HL-60 (cell line): ENCODE measurements around the gene MYO3B.

Experiments used
- GABPA ChIP-seq: IDR thresholded peaks from 2 replicates; pipeline ENCODE4 v1.6.1; 2012; ENCODE audit warnings: low read depth
- POLR2AphosphoS5 ChIP-seq: IDR thresholded peaks from 2 replicates; pipeline ENCODE4 v1.6.1; 2012; ENCODE audit warnings: low read depth
- TF ChIP-seq, protein P1 (sequence below): IDR thresholded peaks from one replicate; pipeline ENCODE4 v1.5.1; 2011; ENCODE audit warnings: low read length, control low read depth, inconsistent platforms; ENCODE audit not compliant: insufficient read depth

DNA sequence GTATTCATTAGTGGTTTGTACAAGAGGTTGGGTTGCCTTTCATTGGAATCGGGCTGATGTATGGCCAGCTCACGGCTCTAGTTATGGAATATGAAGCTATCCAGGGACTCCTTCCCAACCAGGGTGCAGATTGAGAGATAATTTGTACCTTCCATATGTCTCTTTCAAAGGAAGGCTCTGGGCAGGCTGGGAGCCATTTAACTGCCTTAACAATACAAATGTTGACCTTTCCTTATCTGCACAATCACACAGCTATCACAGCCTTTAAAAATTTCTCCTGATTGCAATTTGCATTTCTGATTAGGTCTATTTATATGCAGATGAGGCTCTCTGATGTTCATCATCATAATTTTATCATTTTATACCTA lies 58.7 kb downstream of the MYO3B start:
- TF ChIP-seq, protein P1, sequence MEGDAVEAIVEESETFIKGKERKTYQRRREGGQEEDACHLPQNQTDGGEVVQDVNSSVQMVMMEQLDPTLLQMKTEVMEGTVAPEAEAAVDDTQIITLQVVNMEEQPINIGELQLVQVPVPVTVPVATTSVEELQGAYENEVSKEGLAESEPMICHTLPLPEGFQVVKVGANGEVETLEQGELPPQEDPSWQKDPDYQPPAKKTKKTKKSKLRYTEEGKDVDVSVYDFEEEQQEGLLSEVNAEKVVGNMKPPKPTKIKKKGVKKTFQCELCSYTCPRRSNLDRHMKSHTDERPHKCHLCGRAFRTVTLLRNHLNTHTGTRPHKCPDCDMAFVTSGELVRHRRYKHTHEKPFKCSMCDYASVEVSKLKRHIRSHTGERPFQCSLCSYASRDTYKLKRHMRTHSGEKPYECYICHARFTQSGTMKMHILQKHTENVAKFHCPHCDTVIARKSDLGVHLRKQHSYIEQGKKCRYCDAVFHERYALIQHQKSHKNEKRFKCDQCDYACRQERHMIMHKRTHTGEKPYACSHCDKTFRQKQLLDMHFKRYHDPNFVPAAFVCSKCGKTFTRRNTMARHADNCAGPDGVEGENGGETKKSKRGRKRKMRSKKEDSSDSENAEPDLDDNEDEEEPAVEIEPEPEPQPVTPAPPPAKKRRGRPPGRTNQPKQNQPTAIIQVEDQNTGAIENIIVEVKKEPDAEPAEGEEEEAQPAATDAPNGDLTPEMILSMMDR, result no peak
- TF ChIP-seq POLR2AphosphoS5 (no peak), GABPA (no peak)
